ENCODE data around the gene ARAP3.
"Not testable (repeated sequence)": the region's sequence is repeated elsewhere in the genome, so short reads cannot be mapped to it uniquely, and the experiment has no call there.

The ARAP3 gene

GRCh38 chr5:141617128-141617527 lies 64.9 kb downstream of the ARAP3 start:
- Histone ChIP-seq H3K9ac (ENCODE audit: low read depth, low read length) (no peak overlapping the region), H3K4me3 (ENCODE audit: low read depth, low read length) (peak overlapping the region; percentile 42), H3K27me3 (ENCODE audit: control insufficient read depth, insufficient read depth, low read length) (no peaks in the 10 kb centered on the region), H3K4me1 (ENCODE audit: control insufficient read depth, insufficient read depth, low read length) (peaks cover 15% of the 10 kb centered on the region), H3K36me3 (ENCODE audit: control insufficient read depth, insufficient read depth, low read length) (no peaks in the 10 kb centered on the region), H3K9me3 (ENCODE audit: control insufficient read depth, insufficient read depth, low read length) (no peaks in the 10 kb centered on the region)

- H3K9me3 ChIP-seq (ENCODE audit: control insufficient read depth, insufficient read depth, low read length) = no peaks in the 10 kb centered on the region
- H3K9ac ChIP-seq (ENCODE audit: low read depth, low read length) = no peak overlapping the region
- no peaks in the 10 kb centered on the region for H3K27me3 ChIP-seq (ENCODE audit: control insufficient read depth, insufficient read depth, low read length)
- H3K36me3 ChIP-seq (ENCODE audit: control insufficient read depth, insufficient read depth, low read length) = no peaks in the 10 kb centered on the region
- H3K4me1 ChIP-seq (ENCODE audit: control insufficient read depth, insufficient read depth, low read length) = peaks cover 15% of the 10 kb centered on the region
- H3K4me3 ChIP-seq (ENCODE audit: low read depth, low read length) = no peak overlapping the region
Observed at GRCh38 chr5:141615991-141616720, 65.9 kb downstream of the ARAP3 start.

DNA sequence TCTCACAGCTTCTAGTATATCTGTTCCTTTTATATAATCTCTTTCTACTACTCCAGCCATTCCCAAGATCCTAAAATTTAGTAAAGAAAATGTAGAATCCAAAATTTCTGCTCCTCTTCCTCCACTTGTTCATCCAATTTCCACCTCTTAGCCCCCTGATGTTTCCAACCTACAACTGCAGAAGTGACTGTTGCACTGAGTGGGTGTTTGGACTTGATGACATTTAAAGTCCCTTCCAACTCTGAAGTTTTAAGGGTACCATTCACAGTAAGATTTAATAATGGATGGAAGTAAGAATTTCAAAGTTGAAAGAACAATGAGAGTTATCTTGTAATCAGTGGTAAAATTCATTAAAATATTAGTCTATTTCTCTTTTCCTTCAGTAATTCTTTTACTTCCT lies 68.7 kb downstream of the ARAP3 start:
- Histone ChIP-seq H3K9ac (ENCODE audit: low read depth, low read length) (no peak overlapping the region), H3K27me3 (ENCODE audit: control insufficient read depth, insufficient read depth, low read length) (no peaks in the 10 kb centered on the region), H3K4me3 (ENCODE audit: low read depth, low read length) (no peak overlapping the region), H3K9me3 (ENCODE audit: control insufficient read depth, insufficient read depth, low read length) (no peaks in the 10 kb centered on the region), H3K36me3 (ENCODE audit: control insufficient read depth, insufficient read depth, low read length) (no peaks in the 10 kb centered on the region), H3K4me1 (ENCODE audit: control insufficient read depth, insufficient read depth, low read length) (peaks cover 15% of the 10 kb centered on the region)

DNA sequence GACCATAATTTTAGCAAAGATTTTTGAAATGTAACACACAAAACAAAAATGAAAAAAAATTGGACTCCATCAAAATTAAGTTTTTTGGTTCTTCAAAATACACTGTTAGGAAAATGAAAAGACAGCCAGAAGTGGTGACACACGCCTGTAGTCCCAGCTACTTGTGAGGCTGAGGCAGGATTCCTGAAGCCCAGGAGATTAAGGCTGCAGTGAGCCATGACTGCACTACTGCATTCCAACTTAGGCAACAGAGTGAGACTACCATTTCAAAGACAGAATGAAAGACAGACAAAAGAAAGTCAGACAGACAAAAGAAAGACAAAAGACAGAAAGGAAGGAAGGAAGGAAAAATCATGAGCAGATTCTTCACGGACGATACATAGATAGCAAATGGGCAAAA lies 70.7 kb downstream of the ARAP3 start:
- Histone ChIP-seq H3K36me3 (ENCODE audit: control insufficient read depth, insufficient read depth, low read length) (no peaks in the 10 kb centered on the region), H3K9me3 (ENCODE audit: control insufficient read depth, insufficient read depth, low read length) (no peaks in the 10 kb centered on the region), H3K4me1 (ENCODE audit: control insufficient read depth, insufficient read depth, low read length) (peaks cover 7% of the 10 kb centered on the region), H3K9ac (ENCODE audit: low read depth, low read length) (no peak overlapping the region), H3K4me3 (ENCODE audit: low read depth, low read length) (no peak overlapping the region), H3K27me3 (ENCODE audit: control insufficient read depth, insufficient read depth, low read length) (no peaks in the 10 kb centered on the region)

DNA sequence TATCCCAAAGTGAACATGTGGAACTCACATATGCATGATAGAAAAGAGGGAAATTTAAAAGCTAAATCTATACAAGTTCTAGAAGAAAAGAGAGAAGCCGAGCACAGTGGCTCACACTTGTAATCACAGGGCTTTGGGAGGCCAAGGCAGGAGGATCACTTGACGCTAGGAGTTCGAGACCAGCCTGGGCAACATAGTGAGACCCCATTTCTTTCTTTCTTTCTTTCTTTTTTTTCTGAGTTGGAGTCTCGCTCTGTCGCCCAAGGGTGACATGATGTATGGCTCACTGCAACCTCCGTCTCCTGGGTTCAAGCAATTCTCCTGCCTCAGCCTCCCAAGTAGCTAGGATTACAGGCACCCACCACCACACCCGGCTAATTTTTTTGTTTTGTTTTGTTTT lies 72.1 kb downstream of the ARAP3 start:
- not testable (repeated sequence) for H3K36me3 ChIP-seq (ENCODE audit: control insufficient read depth, insufficient read depth, low read length); H3K9ac ChIP-seq (ENCODE audit: low read depth, low read length); H3K27me3 ChIP-seq (ENCODE audit: control insufficient read depth, insufficient read depth, low read length); H3K9me3 ChIP-seq (ENCODE audit: control insufficient read depth, insufficient read depth, low read length); H3K4me3 ChIP-seq (ENCODE audit: low read depth, low read length); H3K4me1 ChIP-seq (ENCODE audit: control insufficient read depth, insufficient read depth, low read length)

DNA sequence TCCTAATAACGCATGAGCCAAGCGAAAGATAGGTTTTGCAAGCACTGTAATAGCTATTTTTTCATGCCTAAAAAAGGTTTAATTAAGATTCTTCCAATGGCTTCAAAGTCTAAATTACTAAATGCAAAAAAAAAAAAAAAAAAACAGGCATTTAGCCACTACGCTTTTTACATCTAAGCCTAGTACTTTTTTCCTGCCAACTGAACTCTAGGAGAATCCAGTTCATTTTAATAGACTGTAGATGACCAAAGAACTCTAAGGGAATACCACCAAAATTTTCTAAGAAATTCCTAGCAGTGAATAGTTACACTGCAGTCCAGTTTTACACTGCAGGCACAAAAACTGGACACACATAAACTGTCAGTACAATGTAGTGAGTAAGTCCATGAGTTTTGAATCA lies 73.0 kb downstream of the ARAP3 start:
- Histone ChIP-seq H3K4me1 (ENCODE audit: control insufficient read depth, insufficient read depth, low read length) (peaks cover 7% of the 10 kb centered on the region), H3K9ac (ENCODE audit: low read depth, low read length) (no peak overlapping the region), H3K27me3 (ENCODE audit: control insufficient read depth, insufficient read depth, low read length) (no peaks in the 10 kb centered on the region), H3K4me3 (ENCODE audit: low read depth, low read length) (no peak overlapping the region), H3K36me3 (ENCODE audit: control insufficient read depth, insufficient read depth, low read length) (no peaks in the 10 kb centered on the region), H3K9me3 (ENCODE audit: control insufficient read depth, insufficient read depth, low read length) (no peaks in the 10 kb centered on the region)

GRCh38 chr5:141608557-141608956 lies 73.5 kb downstream of the ARAP3 start:
- H3K36me3 ChIP-seq (ENCODE audit: control insufficient read depth, insufficient read depth, low read length) = no peaks in the 10 kb centered on the region
- no peak overlapping the region for H3K4me3 ChIP-seq (ENCODE audit: low read depth, low read length)
- no peaks in the 10 kb centered on the region for H3K9me3 ChIP-seq (ENCODE audit: control insufficient read depth, insufficient read depth, low read length)
- no peaks in the 10 kb centered on the region for H3K27me3 ChIP-seq (ENCODE audit: control insufficient read depth, insufficient read depth, low read length)
- peaks cover 6% of the 10 kb centered on the region for H3K4me1 ChIP-seq (ENCODE audit: control insufficient read depth, insufficient read depth, low read length)
- H3K9ac ChIP-seq (ENCODE audit: low read depth, low read length) = no peak overlapping the region

DNA sequence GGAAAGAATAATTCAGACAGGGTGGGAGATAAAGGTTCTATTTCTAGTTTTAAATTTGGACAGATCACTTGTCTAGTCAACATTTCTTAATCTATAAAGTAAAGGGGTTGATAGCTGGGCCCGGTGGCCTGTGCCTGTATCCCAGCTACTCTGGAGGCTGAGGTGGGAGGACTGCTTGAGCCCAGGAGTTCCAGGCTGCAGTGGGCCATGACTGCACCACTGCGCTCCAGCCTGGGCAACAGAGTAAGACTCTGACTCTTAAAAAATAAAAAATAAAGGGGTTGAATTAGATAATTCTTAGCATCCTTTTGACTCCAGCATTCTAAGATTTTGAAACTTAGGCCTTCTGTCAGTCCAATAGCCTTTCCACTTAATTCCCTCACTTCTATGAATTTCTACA lies 74.0 kb downstream of the ARAP3 start:
- no peak overlapping the region for H3K9ac ChIP-seq (ENCODE audit: low read depth, low read length)
- no peaks in the 10 kb centered on the region for H3K36me3 ChIP-seq (ENCODE audit: control insufficient read depth, insufficient read depth, low read length)
- no peaks in the 10 kb centered on the region for H3K9me3 ChIP-seq (ENCODE audit: control insufficient read depth, insufficient read depth, low read length)
- H3K27me3 ChIP-seq (ENCODE audit: control insufficient read depth, insufficient read depth, low read length) = no peaks in the 10 kb centered on the region
- H3K4me3 ChIP-seq (ENCODE audit: low read depth, low read length) = no peak overlapping the region
- peaks cover 1% of the 10 kb centered on the region for H3K4me1 ChIP-seq (ENCODE audit: control insufficient read depth, insufficient read depth, low read length)

DNA sequence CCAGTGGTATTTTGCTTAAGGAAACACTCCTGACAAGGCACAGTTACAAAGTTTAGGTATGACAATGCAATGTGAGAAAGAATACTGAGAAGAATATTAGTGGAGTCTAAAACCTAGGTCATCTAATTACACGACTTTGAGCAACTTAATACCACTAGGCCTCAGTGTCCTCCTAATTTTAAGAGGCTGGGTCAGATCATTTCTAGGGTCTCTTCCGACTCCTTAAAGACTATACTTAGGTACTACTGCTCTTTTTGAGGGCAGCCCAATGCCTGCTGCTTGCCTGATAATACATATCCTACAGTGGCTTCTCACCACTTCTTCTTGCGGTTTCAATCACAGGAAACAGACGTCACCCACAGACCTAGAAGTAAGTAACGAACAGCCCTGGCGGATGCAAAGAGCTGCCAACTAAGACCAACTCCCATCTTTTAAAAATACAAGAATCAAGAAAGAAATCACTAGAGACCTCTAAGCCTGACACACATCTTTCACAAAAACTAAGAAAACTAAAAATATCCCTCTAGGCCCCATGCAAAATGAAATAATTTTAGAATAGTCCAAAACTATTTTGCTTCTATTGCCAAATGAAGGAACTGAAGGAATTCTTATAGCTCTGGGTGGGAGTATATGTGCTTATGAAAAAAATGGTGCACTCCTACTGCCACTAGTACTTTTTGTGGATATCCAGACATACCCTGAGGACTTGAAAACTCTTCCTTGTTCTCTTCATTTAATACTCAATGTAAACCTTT lies 76.3 kb downstream of the ARAP3 start:
- H3K4me3 ChIP-seq (ENCODE audit: low read depth, low read length) = no peak overlapping the region
- no peak overlapping the region for H3K9ac ChIP-seq (ENCODE audit: low read depth, low read length)
- H3K9me3 ChIP-seq (ENCODE audit: control insufficient read depth, insufficient read depth, low read length) = no peaks in the 10 kb centered on the region
- no peaks in the 10 kb centered on the region for H3K4me1 ChIP-seq (ENCODE audit: control insufficient read depth, insufficient read depth, low read length)
- no peaks in the 10 kb centered on the region for H3K27me3 ChIP-seq (ENCODE audit: control insufficient read depth, insufficient read depth, low read length)
- no peaks in the 10 kb centered on the region for H3K36me3 ChIP-seq (ENCODE audit: control insufficient read depth, insufficient read depth, low read length)

DNA sequence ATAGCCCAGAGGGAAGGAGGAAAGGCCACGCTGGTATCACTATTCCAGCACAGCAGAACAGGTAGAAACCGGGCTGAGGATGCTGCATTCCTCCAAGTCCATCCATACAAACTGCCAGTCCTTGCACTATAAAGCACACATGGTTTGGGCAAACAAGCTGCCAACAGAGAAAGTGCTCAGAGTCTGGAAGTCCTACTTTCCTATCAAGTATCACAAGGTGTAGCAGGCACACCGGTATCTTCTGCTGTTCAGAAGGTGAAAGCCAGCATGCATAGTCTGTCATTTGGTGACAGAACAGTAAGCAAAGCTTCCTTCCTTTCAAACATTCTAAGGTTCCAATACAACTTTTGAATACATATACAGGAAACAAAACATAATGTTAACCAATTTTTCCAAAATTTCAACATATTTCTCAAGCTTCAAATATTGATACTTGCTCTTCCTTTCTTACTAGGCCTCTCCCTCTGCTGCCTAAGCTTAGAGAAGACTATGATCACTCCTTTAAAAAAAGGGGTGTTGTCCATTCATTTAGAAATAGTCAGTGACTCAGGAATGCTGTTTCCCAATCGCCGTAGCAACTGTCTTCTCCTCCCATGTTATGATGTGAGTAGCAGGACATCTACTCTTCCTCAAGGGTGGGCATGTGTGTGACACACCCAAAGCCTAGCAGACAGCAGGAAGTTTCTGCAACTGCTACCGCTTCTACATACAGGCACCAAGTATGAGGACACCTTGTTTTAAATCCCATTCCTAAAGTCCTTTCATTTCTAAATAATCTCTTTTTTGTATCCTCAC lies 77.9 kb downstream of the ARAP3 start:
- Histone ChIP-seq H3K4me1 (ENCODE audit: control insufficient read depth, insufficient read depth, low read length) (no peaks in the 10 kb centered on the region), H3K27me3 (ENCODE audit: control insufficient read depth, insufficient read depth, low read length) (no peaks in the 10 kb centered on the region), H3K4me3 (ENCODE audit: low read depth, low read length) (no peak overlapping the region), H3K36me3 (ENCODE audit: control insufficient read depth, insufficient read depth, low read length) (no peaks in the 10 kb centered on the region), H3K9me3 (ENCODE audit: control insufficient read depth, insufficient read depth, low read length) (no peaks in the 10 kb centered on the region), H3K9ac (ENCODE audit: low read depth, low read length) (no peak overlapping the region)
